Measurements from ENCODE around the gene EIF4H. TPM values are rescaled to one million over a fixed set of nuclear protein-coding genes. Genes with fewer than 3 reads are reported as not detected.

The EIF4H gene
- total RNA-seq, 1 donor from 2014 or later, result 295 TPM

DNA sequence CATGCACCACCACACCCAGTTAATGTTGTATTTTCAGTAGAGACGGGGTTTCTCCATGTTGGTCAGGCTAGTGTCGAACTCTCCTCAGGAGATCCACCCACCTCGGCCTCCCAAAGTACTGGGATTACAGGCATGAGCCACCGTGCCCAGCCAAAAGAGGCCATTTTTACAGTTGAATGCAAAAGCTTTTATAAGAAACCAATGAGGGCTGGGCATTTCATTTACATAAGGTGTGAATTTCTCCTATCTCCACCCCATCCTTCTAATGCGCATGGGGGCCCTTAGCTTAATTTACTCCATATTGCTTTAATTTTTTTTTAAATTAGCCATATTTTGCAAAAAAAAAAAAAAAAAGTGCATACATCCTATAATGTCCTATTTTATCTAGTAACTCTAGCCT, 25.1 kb upstream of the EIF4H start:
- TF ChIP-seq CTCF (conservative IDR thresholded peaks at IDR 0.05), result no peak
- H3K4me1 Mint-ChIP-seq, result peaks cover 13% of the 10 kb centered on the region

DNA sequence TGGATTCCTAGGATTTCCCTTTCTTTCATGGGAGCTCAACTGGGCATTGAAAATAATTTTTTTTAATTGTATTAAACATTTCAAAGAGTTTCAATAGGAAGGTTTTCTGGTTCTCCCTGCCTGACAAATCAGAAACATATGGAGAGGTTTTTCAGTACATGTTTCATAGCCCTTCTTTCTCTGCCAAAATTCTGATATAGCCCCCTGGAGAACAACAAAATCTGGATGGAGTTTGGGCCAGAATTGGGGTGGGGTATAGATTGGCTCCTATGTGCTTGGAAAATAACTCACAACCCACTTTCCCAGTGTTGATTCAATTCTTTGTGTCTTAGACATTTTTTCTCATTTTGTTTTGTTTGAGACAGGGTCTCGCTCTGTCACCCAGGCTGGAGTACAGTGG, 24.6 kb upstream of the EIF4H start:
- Mint-ChIP-seq H3K36me3 (ENCODE audit: low read depth) (no peaks in the 10 kb centered on the region), H3K4me1 (peaks cover 13% of the 10 kb centered on the region), H3K27me3 (ENCODE audit: low read depth) (no peaks in the 10 kb centered on the region), H3K27ac (ENCODE audit: unreplicated experiment) (no peak overlapping the region), H3K9me3 (no peaks in the 10 kb centered on the region), H3K4me3 (no peak overlapping the region)
- TF ChIP-seq CTCF (conservative IDR thresholded peaks at IDR 0.05), result no peak
- no peak for DNase-seq (ENCODE audit: low read depth, low spot score)

More for the DNA sequence above, 25.1 kb upstream of the EIF4H start:
- no peak overlapping the region for H3K4me3 Mint-ChIP-seq
- no peaks in the 10 kb centered on the region for H3K27me3 Mint-ChIP-seq (ENCODE audit: low read depth)
- no peak for DNase-seq (ENCODE audit: low read depth, low spot score)
- no peaks in the 10 kb centered on the region for H3K9me3 Mint-ChIP-seq
- H3K36me3 Mint-ChIP-seq (ENCODE audit: low read depth), result no peaks in the 10 kb centered on the region
- H3K27ac Mint-ChIP-seq (ENCODE audit: unreplicated experiment), result no peak overlapping the region

DNA sequence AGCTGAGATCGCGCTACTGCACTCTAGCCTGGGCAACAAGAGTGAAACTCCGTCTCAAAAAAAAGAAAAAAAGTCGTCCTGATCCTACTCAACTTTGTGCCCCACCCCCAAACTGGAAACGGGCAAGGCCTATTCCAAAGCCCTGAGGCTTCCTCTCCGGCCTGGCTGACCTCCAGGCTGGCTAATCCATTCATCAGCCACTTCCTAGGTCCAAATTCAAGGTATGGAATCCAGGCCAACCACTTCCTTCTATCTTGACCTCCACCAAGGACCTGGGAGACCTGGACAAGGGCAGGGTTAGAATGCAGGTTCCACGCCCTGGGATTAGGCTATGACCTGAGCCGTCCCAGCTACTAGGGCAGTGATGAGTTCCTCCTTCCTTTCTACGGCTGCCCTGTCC, 20.4 kb upstream of the EIF4H start:
- Mint-ChIP-seq H3K9me3 (no peaks in the 10 kb centered on the region), H3K36me3 (ENCODE audit: low read depth) (no peaks in the 10 kb centered on the region), H3K4me1 (peaks cover 3% of the 10 kb centered on the region), H3K27ac (ENCODE audit: unreplicated experiment) (peak overlapping the region; percentile 62), H3K4me3 (no peak overlapping the region), H3K27me3 (ENCODE audit: low read depth) (no peaks in the 10 kb centered on the region)
- TF ChIP-seq CTCF (conservative IDR thresholded peaks at IDR 0.05), result no peak
- DNase-seq (ENCODE audit: low read depth, low spot score), result no peak

- Mint-ChIP-seq H3K4me1 (peaks cover 3% of the 10 kb centered on the region), H3K36me3 (ENCODE audit: low read depth) (no peaks in the 10 kb centered on the region), H3K27me3 (ENCODE audit: low read depth) (no peaks in the 10 kb centered on the region), H3K27ac (ENCODE audit: unreplicated experiment) (no peak overlapping the region), H3K9me3 (no peaks in the 10 kb centered on the region), H3K4me3 (no peak overlapping the region)
- TF ChIP-seq CTCF (conservative IDR thresholded peaks at IDR 0.05), result no peak
- no peak for DNase-seq (ENCODE audit: low read depth, low spot score)
These were observed 18.3 kb upstream of the EIF4H start for GRCh38 chr7:74155810-74156395.

DNA sequence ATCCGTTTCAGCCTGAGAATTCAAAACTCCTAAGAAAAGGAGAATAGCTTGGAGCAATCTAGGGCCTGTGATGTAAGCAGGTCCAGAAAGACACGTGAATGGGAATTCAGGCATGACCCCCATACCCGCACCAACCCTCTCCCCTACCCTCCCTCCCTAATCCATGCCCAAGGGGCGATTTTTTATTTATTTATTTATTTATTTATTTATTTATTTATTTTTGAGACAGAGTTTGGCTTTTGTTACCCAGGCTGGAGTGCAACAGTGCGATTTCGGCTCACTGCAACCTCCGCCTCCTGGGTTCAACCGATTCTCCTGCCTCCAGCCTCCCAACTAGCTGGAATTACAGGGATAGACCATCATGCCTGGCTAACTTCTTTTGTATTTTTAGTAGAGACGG, 16.6 kb upstream of the EIF4H start:
- Mint-ChIP-seq H3K27ac (ENCODE audit: unreplicated experiment) (no peak overlapping the region), H3K4me3 (no peak overlapping the region), H3K27me3 (ENCODE audit: low read depth) (no peaks in the 10 kb centered on the region), H3K9me3 (no peaks in the 10 kb centered on the region), H3K4me1 (peaks cover 3% of the 10 kb centered on the region), H3K36me3 (ENCODE audit: low read depth) (no peaks in the 10 kb centered on the region)
- TF ChIP-seq CTCF (conservative IDR thresholded peaks at IDR 0.05), result no peak
- no peak for DNase-seq (ENCODE audit: low read depth, low spot score)
